PC-3 (cell line): Measurements from ENCODE around the gene SLC4A9.
"Not testable (repeated sequence)": the region's sequence is repeated elsewhere in the genome, so short reads cannot be mapped to it uniquely, and the experiment has no call there.

Experiments
- EZH2 ChIP-seq: fragments of 300-600 bp; sonication (generic); IDR thresholded peaks from one replicate; pipeline ENCODE4 v1.6.1; 2017; ENCODE audit warnings: antibody characterized with exemption, mild to moderate bottlenecking, low read length; ENCODE audit not compliant: unreplicated experiment
- TF ChIP-seq, protein P1 (sequence below): fragments of 300-600 bp; sonication (generic); conservative IDR thresholded peaks from 2 replicates; pipeline ENCODE4 v1.5.1; 2017; ENCODE audit warnings: antibody characterized with exemption, low read depth, mild to moderate bottlenecking, low read length

DNA sequence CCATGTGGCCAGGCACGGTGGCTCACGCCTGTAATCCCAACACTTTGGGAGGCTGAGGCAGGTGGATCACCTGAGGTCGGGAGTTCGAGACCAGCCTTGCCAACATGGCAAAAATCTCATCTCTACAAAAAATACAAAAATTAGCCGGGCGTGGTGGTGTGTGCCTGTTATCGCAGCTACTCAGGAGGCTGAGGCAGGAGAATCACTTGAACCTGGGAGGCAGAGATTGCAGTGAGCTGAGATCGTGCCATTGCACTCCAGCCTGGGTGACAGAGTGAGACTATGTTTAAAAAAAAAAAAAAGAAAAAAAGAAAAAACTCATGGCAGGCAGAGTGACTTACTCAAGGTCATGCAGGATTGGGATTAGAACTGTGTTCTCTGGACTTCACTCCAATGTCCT lies 16.1 kb upstream of the SLC4A9 start:
- TF ChIP-seq, protein P1, sequence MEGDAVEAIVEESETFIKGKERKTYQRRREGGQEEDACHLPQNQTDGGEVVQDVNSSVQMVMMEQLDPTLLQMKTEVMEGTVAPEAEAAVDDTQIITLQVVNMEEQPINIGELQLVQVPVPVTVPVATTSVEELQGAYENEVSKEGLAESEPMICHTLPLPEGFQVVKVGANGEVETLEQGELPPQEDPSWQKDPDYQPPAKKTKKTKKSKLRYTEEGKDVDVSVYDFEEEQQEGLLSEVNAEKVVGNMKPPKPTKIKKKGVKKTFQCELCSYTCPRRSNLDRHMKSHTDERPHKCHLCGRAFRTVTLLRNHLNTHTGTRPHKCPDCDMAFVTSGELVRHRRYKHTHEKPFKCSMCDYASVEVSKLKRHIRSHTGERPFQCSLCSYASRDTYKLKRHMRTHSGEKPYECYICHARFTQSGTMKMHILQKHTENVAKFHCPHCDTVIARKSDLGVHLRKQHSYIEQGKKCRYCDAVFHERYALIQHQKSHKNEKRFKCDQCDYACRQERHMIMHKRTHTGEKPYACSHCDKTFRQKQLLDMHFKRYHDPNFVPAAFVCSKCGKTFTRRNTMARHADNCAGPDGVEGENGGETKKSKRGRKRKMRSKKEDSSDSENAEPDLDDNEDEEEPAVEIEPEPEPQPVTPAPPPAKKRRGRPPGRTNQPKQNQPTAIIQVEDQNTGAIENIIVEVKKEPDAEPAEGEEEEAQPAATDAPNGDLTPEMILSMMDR = not testable (repeated sequence)
- TF ChIP-seq EZH2 = not testable (repeated sequence)
